Measurements from ENCODE around the gene FAM169A.

- TF ChIP-seq, protein P1, sequence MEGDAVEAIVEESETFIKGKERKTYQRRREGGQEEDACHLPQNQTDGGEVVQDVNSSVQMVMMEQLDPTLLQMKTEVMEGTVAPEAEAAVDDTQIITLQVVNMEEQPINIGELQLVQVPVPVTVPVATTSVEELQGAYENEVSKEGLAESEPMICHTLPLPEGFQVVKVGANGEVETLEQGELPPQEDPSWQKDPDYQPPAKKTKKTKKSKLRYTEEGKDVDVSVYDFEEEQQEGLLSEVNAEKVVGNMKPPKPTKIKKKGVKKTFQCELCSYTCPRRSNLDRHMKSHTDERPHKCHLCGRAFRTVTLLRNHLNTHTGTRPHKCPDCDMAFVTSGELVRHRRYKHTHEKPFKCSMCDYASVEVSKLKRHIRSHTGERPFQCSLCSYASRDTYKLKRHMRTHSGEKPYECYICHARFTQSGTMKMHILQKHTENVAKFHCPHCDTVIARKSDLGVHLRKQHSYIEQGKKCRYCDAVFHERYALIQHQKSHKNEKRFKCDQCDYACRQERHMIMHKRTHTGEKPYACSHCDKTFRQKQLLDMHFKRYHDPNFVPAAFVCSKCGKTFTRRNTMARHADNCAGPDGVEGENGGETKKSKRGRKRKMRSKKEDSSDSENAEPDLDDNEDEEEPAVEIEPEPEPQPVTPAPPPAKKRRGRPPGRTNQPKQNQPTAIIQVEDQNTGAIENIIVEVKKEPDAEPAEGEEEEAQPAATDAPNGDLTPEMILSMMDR (conservative IDR thresholded peaks at IDR 0.05; ENCODE audit: low read depth, low read length) = no peak
- TF ChIP-seq EZH2phosphoT487 (IDR thresholded peaks at IDR 0.05; ENCODE audit: borderline replicate concordance, low read length) (no peak), EZH2 (IDR thresholded peaks at IDR 0.05; ENCODE audit: low read length, unreplicated experiment) (no peak)
Observed at GRCh38 chr5:74762599-74762998, 103.6 kb downstream of the FAM169A start.
